NCI-H2227 (cell line): ENCODE data around the gene SFN.
A peak's percentile ranks its signal among the peaks of the same experiment; 100 is the strongest.
"Not testable (repeated sequence)": the region's sequence is repeated elsewhere in the genome, so short reads cannot be mapped to it uniquely, and the experiment has no call there.

Source experiments
- DNase-seq: peaks from one replicate; lab custom pipeline; 2025; ENCODE audit not compliant: unreplicated experiment; lab: John Stamatoyannopoulos, UW

Gene SFN

GRCh38 chr1:26838474-26839338, 24.2 kb upstream of the SFN start:
- no peak for DNase-seq

GRCh38 chr1:26839339-26839722, 23.6 kb upstream of the SFN start:
- DNase-seq = no peak

DNA sequence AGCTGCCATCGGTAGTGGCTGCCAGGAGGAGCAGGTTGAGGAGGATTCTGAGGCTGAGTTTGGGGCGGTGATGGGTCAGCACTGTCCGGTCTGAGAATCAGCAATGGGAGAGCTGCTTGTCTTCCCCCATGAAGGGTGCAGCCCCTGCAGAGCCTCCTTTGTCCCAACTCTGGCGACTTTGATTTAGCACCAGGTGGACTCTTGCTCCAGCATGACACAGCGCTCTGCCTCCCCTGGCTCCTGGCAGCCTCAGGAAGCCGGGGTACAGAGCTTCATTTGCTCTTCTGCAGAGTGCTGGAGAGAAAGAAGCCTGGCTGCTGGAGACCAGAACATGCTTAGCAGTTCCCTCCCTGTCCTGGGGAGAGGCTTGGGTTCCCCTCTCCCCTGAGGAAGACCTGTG, 23.2 kb upstream of the SFN start:
- DNase-seq = no peak

DNA sequence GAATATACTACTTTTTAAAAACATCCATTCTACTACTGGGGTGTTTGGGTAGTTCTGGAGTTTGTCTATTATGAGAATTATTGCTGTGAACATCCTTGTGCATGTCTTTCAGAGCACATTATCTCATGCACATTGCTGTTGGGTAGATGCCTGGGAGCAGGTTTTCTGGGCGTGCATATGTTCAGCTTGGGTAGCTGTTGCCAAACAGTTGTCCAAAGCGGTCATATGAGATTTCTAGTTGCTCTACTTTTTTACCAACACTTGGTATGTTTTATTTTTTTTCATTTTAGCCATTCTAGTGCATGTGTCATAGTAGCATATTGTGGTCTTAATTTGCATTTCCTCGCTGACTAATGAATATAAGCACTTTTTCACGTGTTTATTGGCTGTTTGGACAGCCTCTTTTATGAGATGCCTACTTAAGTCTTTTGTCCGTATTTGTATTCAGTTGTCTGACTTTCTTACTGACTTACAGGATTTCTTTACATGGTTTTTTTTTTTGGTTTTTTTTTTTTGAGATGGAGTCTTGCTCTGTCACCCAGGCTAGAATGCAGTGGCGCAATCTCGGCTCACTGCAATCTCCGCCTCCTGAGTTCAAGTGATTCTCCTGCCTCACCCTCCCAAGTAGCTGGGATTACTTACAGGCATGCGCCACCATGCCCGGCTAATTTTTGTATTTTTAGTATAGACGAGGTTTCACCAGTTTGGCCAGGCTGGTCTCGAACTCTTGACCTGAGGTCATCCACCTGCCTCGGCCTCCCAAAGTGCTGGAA, 18.3 kb upstream of the SFN start:
- no peak for DNase-seq

DNA sequence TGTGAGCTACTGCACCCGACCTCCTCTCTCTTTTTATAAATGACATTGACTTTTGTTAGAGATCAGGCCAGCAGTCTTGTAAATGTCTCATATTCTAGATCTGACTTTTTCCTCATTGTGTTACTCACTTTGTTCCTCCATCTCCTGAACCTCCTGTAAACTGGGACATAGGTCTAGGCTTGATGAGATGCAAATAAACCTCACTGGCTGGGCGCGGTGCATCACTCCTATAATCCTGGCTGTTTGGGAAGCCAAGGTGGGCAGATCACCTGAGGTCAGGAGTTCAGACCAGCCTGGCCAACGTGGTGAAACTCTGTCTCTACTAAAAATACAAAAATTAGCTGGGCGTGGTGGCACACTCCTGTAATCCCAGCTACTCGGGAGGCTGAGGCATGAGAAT, 15.1 kb upstream of the SFN start:
- not testable (repeated sequence) for DNase-seq

DNA sequence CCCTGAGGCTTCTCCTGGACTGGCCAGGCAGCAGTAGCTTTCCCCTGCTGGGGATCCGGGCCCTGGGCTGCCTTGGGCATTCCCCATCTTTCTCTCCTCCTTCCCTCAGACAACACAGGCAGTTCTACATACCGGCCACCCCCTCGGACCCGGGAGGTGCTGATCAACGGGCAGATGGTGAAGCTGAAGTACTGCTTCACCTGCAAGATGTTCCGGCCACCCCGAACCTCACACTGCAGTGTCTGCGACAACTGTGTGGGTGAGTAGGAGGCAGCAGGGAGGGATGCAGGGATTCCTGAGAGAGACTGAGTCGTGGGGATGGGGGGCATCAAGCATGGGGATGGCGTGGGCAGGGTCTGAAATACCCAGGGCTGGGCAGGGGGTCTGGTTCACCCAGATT, 14.4 kb upstream of the SFN start:
- no peak for DNase-seq

GRCh38 chr1:26848941-26849774, 13.8 kb upstream of the SFN start:
- no peak for DNase-seq

- no peak for DNase-seq
Measured at GRCh38 chr1:26851106-26851684, 11.8 kb upstream of the SFN start.

DNA sequence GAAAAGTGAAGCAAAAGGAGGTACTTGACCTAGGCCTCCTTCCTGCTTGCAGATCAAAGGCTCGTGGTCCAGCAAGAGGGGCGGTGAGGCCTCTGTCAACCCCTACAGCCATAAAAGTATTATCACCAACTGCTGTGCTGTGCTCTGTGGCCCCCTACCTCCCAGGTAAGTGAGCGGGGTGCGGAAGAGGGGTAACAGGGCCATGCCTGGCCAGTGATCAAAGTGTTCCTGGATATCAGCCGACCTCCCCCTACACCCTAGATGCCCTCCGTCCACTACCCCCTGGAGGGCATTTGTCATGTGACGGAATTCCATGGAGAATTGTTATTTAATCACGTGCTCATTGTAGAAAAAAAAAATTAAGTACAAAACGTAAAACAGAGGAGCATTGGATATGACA, 10.2 kb upstream of the SFN start:
- DNase-seq = no peak

- DNase-seq = peak; percentile 80
Measured at GRCh38 chr1:26853156-26853555, 9.8 kb upstream of the SFN start.

DNA sequence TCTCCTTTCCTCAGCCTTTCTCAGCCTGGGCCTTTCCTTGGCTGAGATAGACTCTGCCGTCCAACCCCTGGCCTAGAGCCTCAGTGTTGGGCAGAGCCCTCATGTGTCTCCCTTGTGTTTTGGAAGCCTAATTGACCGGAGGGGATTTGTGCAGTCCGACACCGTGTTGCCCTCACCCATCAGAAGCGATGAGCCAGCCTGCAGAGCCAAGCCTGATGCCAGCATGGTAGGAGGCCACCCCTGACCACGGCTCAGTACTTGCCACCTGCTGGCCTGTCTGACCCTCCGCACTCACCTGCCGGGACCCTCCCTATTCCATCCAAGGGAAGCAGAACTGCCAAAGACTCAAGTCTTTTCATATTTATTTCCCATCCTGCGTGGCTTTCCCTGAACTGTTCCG, 9.3 kb upstream of the SFN start:
- DNase-seq = no peak

DNA sequence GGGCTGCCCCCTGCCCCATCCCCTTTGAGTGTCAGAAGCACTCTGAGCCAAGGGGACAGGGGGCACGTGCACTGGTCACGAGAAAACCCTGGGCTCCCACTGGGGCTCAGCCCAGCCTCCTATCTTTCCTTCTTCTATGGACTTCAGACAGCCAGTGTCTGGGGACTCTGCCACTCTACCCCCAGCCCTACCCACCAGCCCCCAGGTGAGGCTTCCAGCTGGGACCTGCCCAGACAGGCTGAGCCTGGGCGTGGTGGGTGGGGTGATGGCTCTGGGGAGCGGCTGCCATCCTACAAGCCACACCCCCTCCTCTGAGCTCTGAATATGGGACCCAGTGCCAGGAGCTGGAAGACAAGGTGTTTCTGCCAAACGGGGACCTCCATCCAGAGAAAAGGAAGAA, 8.0 kb upstream of the SFN start:
- no peak for DNase-seq

- DNase-seq = no peak
Measured at GRCh38 chr1:26855636-26856035, 7.3 kb upstream of the SFN start.

DNA sequence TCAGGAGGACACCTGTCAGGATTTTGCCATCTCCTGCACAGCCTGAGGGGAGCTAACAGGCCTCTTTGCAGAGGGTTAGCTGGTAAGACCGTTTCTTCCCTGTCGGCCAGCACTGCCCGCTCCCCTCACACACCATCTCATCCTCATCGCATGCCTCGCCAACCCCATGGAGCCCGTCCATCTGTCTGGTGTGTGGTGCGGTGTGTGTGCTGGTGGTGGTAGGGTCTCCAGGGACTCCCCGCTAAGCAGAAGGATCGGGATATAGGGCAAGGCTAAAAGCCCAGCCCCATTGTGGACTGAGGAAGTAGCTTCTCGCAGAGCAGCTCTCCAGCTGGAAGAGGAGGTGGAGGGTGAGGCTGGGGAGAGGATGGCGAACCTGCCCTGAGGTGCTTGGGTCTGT, 6.8 kb upstream of the SFN start:
- DNase-seq = no peak

GRCh38 chr1:26856604-26857469, 6.1 kb upstream of the SFN start:
- no peak for DNase-seq

DNA sequence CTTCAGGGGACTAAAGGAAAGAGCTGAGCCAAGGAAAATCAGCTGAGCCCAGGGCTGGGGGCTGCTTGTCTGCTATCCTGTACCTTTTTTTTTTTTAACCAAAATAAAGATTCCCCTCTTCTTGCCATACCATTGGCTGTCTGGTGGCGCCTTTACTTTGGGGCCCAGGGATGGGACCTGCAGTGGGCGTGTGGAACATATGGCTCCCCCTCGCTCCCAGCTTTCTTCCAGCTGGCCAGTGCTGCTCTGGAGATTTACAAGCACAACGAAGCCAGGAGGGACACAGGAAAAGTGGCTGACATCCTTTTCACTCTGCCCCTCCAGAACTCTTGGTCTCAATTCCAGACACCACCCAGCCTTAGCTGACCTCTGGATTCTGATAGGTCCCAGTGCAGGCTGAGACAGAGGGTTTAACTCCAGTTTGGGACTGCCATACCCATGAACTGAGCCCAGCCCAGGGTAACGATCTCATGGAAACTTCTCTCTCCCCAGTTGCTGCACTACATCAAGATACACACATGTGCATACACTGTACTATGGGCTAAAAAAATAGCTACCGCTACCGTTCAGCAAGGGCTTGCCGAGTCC, 5.4 kb upstream of the SFN start:
- DNase-seq = no peak

GRCh38 chr1:26858160-26858559, 4.8 kb upstream of the SFN start:
- DNase-seq = no peak

GRCh38 chr1:26858891-26859640, 3.9 kb upstream of the SFN start:
- DNase-seq = no peak

- no peak for DNase-seq
Measured at GRCh38 chr1:26861286-26861701, 1.7 kb upstream of the SFN start.
